ENCODE results near the gene COL4A4. TPM values are rescaled to one million over a fixed set of nuclear protein-coding genes. Genes with fewer than 3 reads are reported as not detected.

COL4A4 gene
- total and polyA plus RNA-seq, 2 donors (not counting 1 experiment from before 2014, with no cell fraction given): 6.2 to 30.2 TPM

- H3K27ac Mint-ChIP-seq: no peak overlapping the region
- WGBS (ENCODE audit: insufficient coverage): 80% methylated on average over 8 of the region's 8 CpGs
- POLR2A ChIA-PET: no interaction called here
- no peaks in the 10 kb centered on the region for H3K4me1 ChIP-seq (ENCODE audit: control insufficient read depth in 2 of 2, insufficient read depth in 2 of 2, low read length in 2 of 2)
- CTCF ChIA-PET: interaction anchor here (0.9 to 14.8 kb wide), 9 partner anchors 15 to 638 kb away, joined by 3 to 267 read pairs (median 6); no protein-coding TSS in a partner anchor
- H2AFZ ChIP-seq (ENCODE audit: insufficient read depth, low read depth, low read length, poor library complexity, severe bottlenecking): no peak overlapping the region
- intact Hi-C loops (cut with micrococcal nuclease): loop anchor here (1.0 kb wide), 1 partner anchor 108 kb away; no protein-coding TSS in a partner anchor
- H3K27me3 Mint-ChIP-seq: no peaks in the 10 kb centered on the region
- no peaks in the 10 kb centered on the region for H3K79me2 ChIP-seq (ENCODE audit: control insufficient read depth, insufficient read depth, low read length)
- no peaks in the 10 kb centered on the region for H3K4me1 Mint-ChIP-seq
- H3K4me3 Mint-ChIP-seq: no peak overlapping the region
- no peak overlapping the region for H3K27ac ChIP-seq (ENCODE audit: low read length in 2 of 2)
- H3K27me3 ChIP-seq (replicated peaks in 1 of 4; ENCODE audit: control extremely low read depth in 1 of 4, control insufficient read depth in 3 of 4, insufficient read depth in 4 of 4, low read length in 3 of 4): peaks cover 0 to 5% (median 0%) of the 10 kb centered on the region in 4 experiments
- no peaks in the 10 kb centered on the region for H4K20me1 ChIP-seq (ENCODE audit: control insufficient read depth, insufficient read depth, low read length, poor library complexity, severe bottlenecking)
- no peak for ATAC-seq (ENCODE audit: low read depth)
- no peak overlapping the region for H3K4me2 ChIP-seq (replicated peaks; ENCODE audit: low read depth, low read length, poor library complexity, severe bottlenecking)
- H3K4me3 ChIP-seq (ENCODE audit: control extremely low read depth in 1 of 5, extremely low read depth in 1 of 5, insufficient read depth in 1 of 5, low read depth in 2 of 5, low read length in 4 of 5): no peak overlapping the region
- DNase-seq: no peak
- H3K9ac ChIP-seq (ENCODE audit: low read length): no peak overlapping the region
- no peaks in the 10 kb centered on the region for H3K9me3 ChIP-seq (ENCODE audit: control extremely low read depth in 1 of 3, control insufficient read depth in 2 of 3, insufficient read depth in 1 of 3, low read length in 2 of 3)
- H3K36me3 ChIP-seq (replicated peaks in 1 of 2; ENCODE audit: control extremely low read depth in 1 of 2, control insufficient read depth in 1 of 2, extremely low read depth in 1 of 2, insufficient read depth in 2 of 2, low read length in 1 of 2): no peaks in the 10 kb centered on the region
- no peaks in the 10 kb centered on the region for H3K9me3 Mint-ChIP-seq (ENCODE audit: insufficient read depth)
- TF ChIP-seq CTCF (IDR thresholded peaks at IDR 0.05) (no peak), EZH2 (IDR thresholded peaks at IDR 0.05; ENCODE audit: borderline replicate concordance, insufficient read depth, low read depth, low read length, poor library complexity, severe bottlenecking) (no peak)
Measured at GRCh38 chr2:227130636-227131035, 33.4 kb downstream of the COL4A4 start.

GRCh38 chr2:227127201-227127600 is 36.8 kb downstream of the COL4A4 start:
- DNase-seq (no peak), ATAC-seq (ENCODE audit: low read depth) (no peak)
- ChIA-PET POLR2A (no interaction called here), CTCF (interaction anchor here (0.6 to 14.8 kb wide), 4 partner anchors 81 to 235 kb away, joined by 3 to 267 read pairs (median 4); no protein-coding TSS in a partner anchor)
- Histone ChIP-seq H4K20me1 (ENCODE audit: control insufficient read depth, insufficient read depth, low read length, poor library complexity, severe bottlenecking) (no peaks in the 10 kb centered on the region), H3K4me1 (ENCODE audit: control insufficient read depth in 2 of 2, insufficient read depth in 2 of 2, low read length in 2 of 2) (no peaks in the 10 kb centered on the region), H3K4me2 (replicated peaks; ENCODE audit: low read depth, low read length, poor library complexity, severe bottlenecking) (no peak overlapping the region), H2AFZ (ENCODE audit: insufficient read depth, low read depth, low read length, poor library complexity, severe bottlenecking) (no peak overlapping the region), H3K4me3 (ENCODE audit: control extremely low read depth in 1 of 5, extremely low read depth in 1 of 5, insufficient read depth in 1 of 5, low read depth in 2 of 5, low read length in 4 of 5) (no peak overlapping the region), H3K79me2 (ENCODE audit: control insufficient read depth, insufficient read depth, low read length) (no peaks in the 10 kb centered on the region), H3K9me3 (ENCODE audit: control extremely low read depth in 1 of 3, control insufficient read depth in 2 of 3, insufficient read depth in 1 of 3, low read length in 2 of 3) (no peaks in the 10 kb centered on the region), H3K36me3 (replicated peaks in 1 of 2; ENCODE audit: control extremely low read depth in 1 of 2, control insufficient read depth in 1 of 2, extremely low read depth in 1 of 2, insufficient read depth in 2 of 2, low read length in 1 of 2) (no peaks in the 10 kb centered on the region), H3K9ac (ENCODE audit: low read length) (no peak overlapping the region), H3K27ac (ENCODE audit: low read length in 2 of 2) (no peak overlapping the region), H3K27me3 (replicated peaks in 1 of 4; ENCODE audit: control extremely low read depth in 1 of 4, control insufficient read depth in 3 of 4, insufficient read depth in 4 of 4, low read length in 3 of 4) (peaks cover 0 to 5% (median 0%) of the 10 kb centered on the region in 4 experiments)
- 33% methylated on average over 2 of the region's 8 CpGs for WGBS (ENCODE audit: insufficient coverage)
- Mint-ChIP-seq H3K4me1 (no peaks in the 10 kb centered on the region), H3K9me3 (ENCODE audit: insufficient read depth) (no peaks in the 10 kb centered on the region), H3K4me3 (no peak overlapping the region), H3K27ac (no peak overlapping the region), H3K27me3 (no peaks in the 10 kb centered on the region)
- intact Hi-C loops (cut with micrococcal nuclease): no loop called here
- TF ChIP-seq CTCF (IDR thresholded peaks at IDR 0.05) (no peak), EZH2 (IDR thresholded peaks at IDR 0.05; ENCODE audit: borderline replicate concordance, insufficient read depth, low read depth, low read length, poor library complexity, severe bottlenecking) (no peak)

Data from B cell (primary cell).